ENCODE data around the gene CAMTA1. TPM values are rescaled to one million over a fixed set of nuclear protein-coding genes. Genes with fewer than 3 reads are reported as not detected.

The CAMTA1 gene
- total and polyA plus RNA-seq, 9 of the 15 experiments (the other 6 are each of a cell fraction or from before 2014, with no cell fraction given), result 43.9 to 161 (median 65.9) TPM

DNA sequence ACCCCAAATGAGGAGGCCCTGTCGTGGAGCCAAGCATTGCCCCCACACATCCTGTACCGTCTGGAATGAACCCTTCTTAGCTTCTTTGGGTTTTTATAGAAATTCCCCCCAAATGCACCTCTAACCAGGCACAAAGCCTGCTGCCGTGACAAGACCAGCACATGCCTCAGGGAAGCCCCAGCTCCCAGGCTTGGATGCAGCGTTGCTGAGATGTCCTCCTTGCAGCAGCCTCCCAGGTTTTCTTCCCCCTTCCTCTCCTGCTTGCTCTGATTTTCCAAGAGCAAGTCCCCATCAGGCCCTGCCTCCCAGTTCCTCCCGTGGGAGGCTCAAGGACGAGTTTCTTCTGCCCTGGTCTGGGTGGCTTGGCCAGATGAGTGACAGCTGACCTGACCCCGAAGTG, 866.8 kb downstream of the CAMTA1 start:
- peaks cover 4% of the 10 kb centered on the region; the same call in 1 of the 2 replicates for H4K20me1 ChIP-seq (replicated peaks; ENCODE audit: control insufficient read depth, insufficient read depth, low read length)
- TF ChIP-seq FOS (IDR thresholded peaks at IDR 0.05; ENCODE audit: extremely low read depth, insufficient read length), result no peak
- TF ChIP-seq, protein P1, sequence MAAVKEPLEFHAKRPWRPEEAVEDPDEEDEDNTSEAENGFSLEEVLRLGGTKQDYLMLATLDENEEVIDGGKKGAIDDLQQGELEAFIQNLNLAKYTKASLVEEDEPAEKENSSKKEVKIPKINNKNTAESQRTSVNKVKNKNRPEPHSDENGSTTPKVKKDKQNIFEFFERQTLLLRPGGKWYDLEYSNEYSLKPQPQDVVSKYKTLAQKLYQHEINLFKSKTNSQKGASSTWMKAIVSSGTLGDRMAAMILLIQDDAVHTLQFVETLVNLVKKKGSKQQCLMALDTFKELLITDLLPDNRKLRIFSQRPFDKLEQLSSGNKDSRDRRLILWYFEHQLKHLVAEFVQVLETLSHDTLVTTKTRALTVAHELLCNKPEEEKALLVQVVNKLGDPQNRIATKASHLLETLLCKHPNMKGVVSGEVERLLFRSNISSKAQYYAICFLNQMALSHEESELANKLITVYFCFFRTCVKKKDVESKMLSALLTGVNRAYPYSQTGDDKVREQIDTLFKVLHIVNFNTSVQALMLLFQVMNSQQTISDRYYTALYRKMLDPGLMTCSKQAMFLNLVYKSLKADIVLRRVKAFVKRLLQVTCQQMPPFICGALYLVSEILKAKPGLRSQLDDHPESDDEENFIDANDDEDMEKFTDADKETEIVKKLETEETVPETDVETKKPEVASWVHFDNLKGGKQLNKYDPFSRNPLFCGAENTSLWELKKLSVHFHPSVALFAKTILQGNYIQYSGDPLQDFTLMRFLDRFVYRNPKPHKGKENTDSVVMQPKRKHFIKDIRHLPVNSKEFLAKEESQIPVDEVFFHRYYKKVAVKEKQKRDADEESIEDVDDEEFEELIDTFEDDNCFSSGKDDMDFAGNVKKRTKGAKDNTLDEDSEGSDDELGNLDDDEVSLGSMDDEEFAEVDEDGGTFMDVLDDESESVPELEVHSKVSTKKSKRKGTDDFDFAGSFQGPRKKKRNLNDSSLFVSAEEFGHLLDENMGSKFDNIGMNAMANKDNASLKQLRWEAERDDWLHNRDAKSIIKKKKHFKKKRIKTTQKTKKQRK (IDR thresholded peaks at IDR 0.05; ENCODE audit: borderline replicate concordance, low read depth, low read length), result no peak
- no peak for TF ChIP-seq ZKSCAN8 (CRISPR knock-in tag; IDR thresholded peaks at IDR 0.05)
- TF ChIP-seq ZNF175 (CRISPR knock-in tag; IDR thresholded peaks at IDR 0.05; ENCODE audit: low read depth), result no peak
- no peak for TF ChIP-seq C11orf30 (IDR thresholded peaks at IDR 0.05; ENCODE audit: low read depth)
- TF ChIP-seq XRCC5 (IDR thresholded peaks at IDR 0.05; ENCODE audit: low read depth, low read length), result no peak
- TF ChIP-seq ZKSCAN3 (CRISPR knock-in tag; IDR thresholded peaks at IDR 0.05), result no peak
- no peak for TF ChIP-seq ZFP30 (CRISPR knock-in tag; IDR thresholded peaks at IDR 0.05; ENCODE audit: borderline replicate concordance)
- TF ChIP-seq POLR2H (tag; IDR thresholded peaks at IDR 0.05; ENCODE audit: low read depth), result no peak
- TF ChIP-seq ZNF224 (CRISPR knock-in tag; IDR thresholded peaks at IDR 0.05), result no peak
- TF ChIP-seq EWSR1 (IDR thresholded peaks at IDR 0.05; ENCODE audit: borderline replicate concordance, low read depth, partially characterized antibody), result no peak
- TF ChIP-seq, protein P2, sequence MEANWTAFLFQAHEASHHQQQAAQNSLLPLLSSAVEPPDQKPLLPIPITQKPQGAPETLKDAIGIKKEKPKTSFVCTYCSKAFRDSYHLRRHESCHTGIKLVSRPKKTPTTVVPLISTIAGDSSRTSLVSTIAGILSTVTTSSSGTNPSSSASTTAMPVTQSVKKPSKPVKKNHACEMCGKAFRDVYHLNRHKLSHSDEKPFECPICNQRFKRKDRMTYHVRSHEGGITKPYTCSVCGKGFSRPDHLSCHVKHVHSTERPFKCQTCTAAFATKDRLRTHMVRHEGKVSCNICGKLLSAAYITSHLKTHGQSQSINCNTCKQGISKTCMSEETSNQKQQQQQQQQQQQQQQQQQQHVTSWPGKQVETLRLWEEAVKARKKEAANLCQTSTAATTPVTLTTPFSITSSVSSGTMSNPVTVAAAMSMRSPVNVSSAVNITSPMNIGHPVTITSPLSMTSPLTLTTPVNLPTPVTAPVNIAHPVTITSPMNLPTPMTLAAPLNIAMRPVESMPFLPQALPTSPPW (CRISPR knock-in tag; IDR thresholded peaks at IDR 0.05), result no peak
- no peak for TF ChIP-seq ATF7 (IDR thresholded peaks at IDR 0.05)
- TF ChIP-seq, protein P3, sequence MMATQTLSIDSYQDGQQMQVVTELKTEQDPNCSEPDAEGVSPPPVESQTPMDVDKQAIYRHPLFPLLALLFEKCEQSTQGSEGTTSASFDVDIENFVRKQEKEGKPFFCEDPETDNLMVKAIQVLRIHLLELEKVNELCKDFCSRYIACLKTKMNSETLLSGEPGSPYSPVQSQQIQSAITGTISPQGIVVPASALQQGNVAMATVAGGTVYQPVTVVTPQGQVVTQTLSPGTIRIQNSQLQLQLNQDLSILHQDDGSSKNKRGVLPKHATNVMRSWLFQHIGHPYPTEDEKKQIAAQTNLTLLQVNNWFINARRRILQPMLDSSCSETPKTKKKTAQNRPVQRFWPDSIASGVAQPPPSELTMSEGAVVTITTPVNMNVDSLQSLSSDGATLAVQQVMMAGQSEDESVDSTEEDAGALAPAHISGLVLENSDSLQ (IDR thresholded peaks at IDR 0.05), result no peak
- TF ChIP-seq ZNF134 (CRISPR knock-in tag; conservative IDR thresholded peaks at IDR 0.05), result no peak
- peaks cover 0 to 3% of the 10 kb centered on the region in 2 experiments; a peak in 1 of 5 replicates for H3K4me1 ChIP-seq (replicated peaks in 1 of 2; ENCODE audit: control insufficient read depth in 2 of 2, insufficient read depth in 2 of 2, low read length in 2 of 2)
- POLR2A ChIA-PET, result interaction anchor here (0.8 to 1.3 kb wide), 2 partner anchors 14 to 15 kb away, joined by 3 to 4 read pairs; no protein-coding TSS in a partner anchor
- no peaks in the 10 kb centered on the region for H3K79me2 ChIP-seq (ENCODE audit: control insufficient read depth, insufficient read depth, low read length)
- no peak for DNase-seq (ENCODE audit: extremely low read depth in 1 of 4, low spot score in 3 of 4)
- peaks cover 17 to 47% of the 10 kb centered on the region in 2 experiments; a peak in 3 of 5 replicates for H3K27me3 ChIP-seq (ENCODE audit: control insufficient read depth in 2 of 2, insufficient read depth in 2 of 2, low read length in 2 of 2)
- no peak overlapping the region for H3K4me2 ChIP-seq (ENCODE audit: insufficient read depth, low read length)
- WGBS (ENCODE audit: insufficient coverage, low coverage, missing lambda C conversion rate), result 1% methylated on average over 7 of the region's 7 CpGs
- no peaks in the 10 kb centered on the region for H3K9me3 ChIP-seq (replicated peaks; ENCODE audit: control insufficient read depth, insufficient read depth, low read depth, low read length)
- H2AFZ ChIP-seq (ENCODE audit: low read depth, low read length), result no peak overlapping the region
- no peak overlapping the region for H3K27ac ChIP-seq (ENCODE audit: extremely low read depth, low read depth, low read length)
- no peak for ATAC-seq
- BruUV-seq (replicated peaks), result no TSS peak
- in situ Hi-C loops (cut with MboI), result loop anchor here (25.0 kb wide), 1 partner anchor 660 kb away; the partner anchor contains the start of gene SLC45A1
- no peak overlapping the region for H3K4me3 ChIP-seq
- intact Hi-C loops (cut with micrococcal nuclease), result no loop called here
- no peaks in the 10 kb centered on the region for H3K36me3 ChIP-seq (ENCODE audit: control insufficient read depth, insufficient read depth, low read length)
- no peaks in the 10 kb centered on the region for H3K9me1 ChIP-seq (ENCODE audit: control insufficient read depth, insufficient read depth, low read length)
- CTCF ChIA-PET (ENCODE audit: low intra/inter-chr PET ratio), result no interaction called here
- FAIRE-seq, result no peak
- no peak overlapping the region; a peak in 1 of 4 replicates for H3K9ac ChIP-seq (ENCODE audit: insufficient read depth in 1 of 2, low read depth in 2 of 2, low read length in 2 of 2)
